Measurements from ENCODE around the gene CLTA. TPM values are rescaled to one million over a fixed set of nuclear protein-coding genes. Genes with fewer than 3 reads are reported as not detected.
A peak's percentile ranks its signal among the peaks of the same experiment; 100 is the strongest.

CLTA gene
- total and polyA plus RNA-seq, 2 of the 8 experiments (the other 6 are each of a cell fraction or from before 2014, with no cell fraction given), result 137 to 236 TPM

- Histone ChIP-seq H4K5ac (ENCODE audit: insufficient read length, low read depth, low read length) (no peak overlapping the region), H3K18ac (ENCODE audit: extremely low read depth, low read length) (no peak overlapping the region), H3K79me1 (ENCODE audit: low read depth, low read length) (no peaks in the 10 kb centered on the region), H3K23me2 (ENCODE audit: low read depth, low read length) (peaks cover 5% of the 10 kb centered on the region; the same call in 1 of the 2 replicates), H3K79me2 (ENCODE audit: control insufficient read depth in 1 of 2, insufficient read depth in 2 of 2, low read length in 2 of 2) (peaks cover 0 to 9% of the 10 kb centered on the region in 2 experiments; a peak in 1 of 4 replicates), H3K4me2 (ENCODE audit: insufficient read depth in 1 of 2, low read depth in 2 of 2, low read length in 2 of 2) (peak overlapping the region; percentile 86 to 89), H2BK12ac (ENCODE audit: low read depth, low read length) (0 out of 2 replicates have a peak overlapping the region, but pooled peaks have one; percentile 11), H3K14ac (ENCODE audit: insufficient read length) (no peak overlapping the region), H3K4me3 (ENCODE audit: extremely low read depth in 1 of 4, insufficient read depth in 2 of 4, low read depth in 3 of 4, low read length in 4 of 4) (peak overlapping the region; percentile 68 to 74 (median 72)), H3K4me1 (replicated peaks in 1 of 4; ENCODE audit: control insufficient read depth in 3 of 4, insufficient read depth in 4 of 4, low read length in 3 of 4) (no peaks in the 10 kb centered on the region; a peak in 1 of 7 replicates), H2BK20ac (ENCODE audit: low read length) (no peak overlapping the region), H2AFZ (ENCODE audit: low read length) (peak overlapping the region; percentile 87), H3K4ac (replicated peaks; ENCODE audit: insufficient read length, low read depth, low read length) (no peak overlapping the region), H2AK5ac (ENCODE audit: low read depth, low read length) (no peak overlapping the region), H3K36me3 (ENCODE audit: control insufficient read depth in 2 of 4, insufficient read depth in 4 of 4, low read length in 3 of 4) (no peaks in the 10 kb centered on the region), H3K56ac (replicated peaks; ENCODE audit: insufficient read length, low read depth, low read length) (no peak overlapping the region), H3K27ac (ENCODE audit: low read depth, low read length) (no peak overlapping the region), H2BK15ac (ENCODE audit: low read length) (no peak overlapping the region), H3K27me3 (replicated peaks in 1 of 4; ENCODE audit: control insufficient read depth in 3 of 4, extremely low read depth in 1 of 4, insufficient read depth in 3 of 4, low read length in 3 of 4) (peaks cover 0 to 4% (median 0%) of the 10 kb centered on the region in 4 experiments; a peak in 1 of 7 replicates), H4K8ac (ENCODE audit: extremely low read depth, insufficient read depth, low read length) (peak overlapping the region; percentile 76), H4K20me1 (replicated peaks in 1 of 2; ENCODE audit: control insufficient read depth in 1 of 2, insufficient read depth in 2 of 2, low read length in 2 of 2) (no peaks in the 10 kb centered on the region), H3K9me3 (ENCODE audit: insufficient read depth in 2 of 2, low read depth in 1 of 2, low read length in 1 of 2) (no peaks in the 10 kb centered on the region), H3K9ac (replicated peaks in 1 of 4; ENCODE audit: extremely low read depth in 1 of 4, low read depth in 3 of 4, low read length in 3 of 4) (peak overlapping the region in 3 of 4 experiments; percentile 42 to 76 (median 72); a peak in 5 of 7 replicates), H2BK5ac (ENCODE audit: low read depth, low read length) (peak overlapping the region; percentile 61; the same call in 1 of the 2 replicates), H2BK120ac (replicated peaks; ENCODE audit: low read depth, low read length) (no peak overlapping the region), H4K91ac (replicated peaks; ENCODE audit: insufficient read length, low read length) (no peak overlapping the region), H3K23ac (ENCODE audit: insufficient read length) (no peak overlapping the region)
- TF ChIP-seq KDM1A (IDR thresholded peaks at IDR 0.05; ENCODE audit: borderline replicate concordance, low read length) (peak; percentile 28; the same call in 1 of the 2 replicates), YY1 (IDR thresholded peaks at IDR 0.05; ENCODE audit: low read depth, low read length) (no peak)
- ChIA-PET CTCF (ENCODE audit: partially characterized antibody) (interaction anchor here (0.6 to 1.7 kb wide), 5 partner anchors 12 to 1829 kb away, joined by 3 to 5 read pairs (median 4); no protein-coding TSS in a partner anchor), POLR2A (ENCODE audit: partially characterized antibody) (interaction anchor here (0.8 to 1.2 kb wide), 8 partner anchors 21 to 171 kb away, joined by 3 to 7 read pairs (median 3); partner anchors contain the start of gene CLTA)
- FAIRE-seq, result no peak
- DNase-seq (ENCODE audit: low read depth in 1 of 2, low spot score in 2 of 2), result no peak
- 82% methylated on average over 7 of the region's 7 CpGs; no CpG with 5 or more reads in 1 of the 2 experiments for WGBS, 2 experiments (ENCODE audit: extremely low coverage in 1 of 2, insufficient coverage in 1 of 2, insufficient read length in 1 of 2, insufficient replicate concordance in 2 of 2, low coverage in 1 of 2, low lambda C conversion rate in 2 of 2, missing lambda C conversion rate in 1 of 2)
These were observed 68.3 kb downstream of the CLTA start for GRCh38 chr9:36258996-36259533.

Data from H1 (cell line).